Dedifferentiated amniotic fluid mesenchymal stem cell (primary cell): ENCODE measurements around the gene AKR1C2.
"Not testable (repeated sequence)": the region's sequence is repeated elsewhere in the genome, so short reads cannot be mapped to it uniquely, and the experiment has no call there.

Experiments
- DNase-seq: peaks from one replicate; pipeline ENCODE4 v3.0.0-alpha.2; 2016; ENCODE audit errors: extremely low spot score

Gene AKR1C2

DNA sequence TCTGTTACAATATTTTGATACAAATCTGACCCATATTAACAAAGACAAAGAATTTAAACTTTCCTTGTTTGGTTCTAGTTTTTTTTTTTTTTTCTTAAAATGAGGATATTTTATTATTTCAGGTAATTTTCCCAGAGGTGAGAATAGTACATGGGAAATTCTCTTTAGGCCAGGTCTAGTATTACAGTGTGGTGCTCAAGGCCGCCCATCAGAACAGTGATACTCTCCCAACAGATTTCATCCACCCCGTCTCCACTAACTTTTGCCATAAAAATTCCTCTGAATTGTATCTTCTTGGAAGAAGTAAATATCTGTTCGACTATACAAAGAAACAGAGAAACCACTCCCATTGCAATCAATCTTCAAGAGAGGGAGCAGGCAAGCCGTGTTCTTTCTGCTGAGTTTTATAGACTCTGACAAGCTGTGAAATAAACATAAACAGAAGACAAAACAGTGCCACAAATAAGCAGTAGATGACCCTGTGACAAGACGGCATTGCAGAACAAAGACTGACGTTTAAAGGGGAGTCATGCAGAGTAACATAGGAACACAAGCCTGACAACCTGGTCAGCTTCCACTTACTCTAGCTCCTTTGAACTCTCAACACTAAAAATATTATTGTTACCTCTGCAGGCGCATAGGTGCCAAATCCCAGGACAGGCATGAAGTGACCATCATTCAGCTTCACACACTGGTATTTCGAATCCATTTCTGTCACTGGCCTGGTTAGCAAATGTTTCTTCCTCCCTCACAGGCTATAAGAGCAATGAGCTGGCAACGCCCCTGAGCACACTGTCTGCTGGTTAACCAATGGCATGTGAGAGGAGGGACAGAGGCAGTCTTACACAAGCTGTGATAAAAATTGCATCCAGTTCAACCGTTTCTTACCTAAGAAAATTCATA, at the start of gene AKR1C2:
Gene AKR1C2, minus strand, starts transcription at position 731 of the 903 bp plus-strand sequence. Its CDS starts 22 bp downstream, at position 709.
- DNase-seq: not testable (repeated sequence)

DNA sequence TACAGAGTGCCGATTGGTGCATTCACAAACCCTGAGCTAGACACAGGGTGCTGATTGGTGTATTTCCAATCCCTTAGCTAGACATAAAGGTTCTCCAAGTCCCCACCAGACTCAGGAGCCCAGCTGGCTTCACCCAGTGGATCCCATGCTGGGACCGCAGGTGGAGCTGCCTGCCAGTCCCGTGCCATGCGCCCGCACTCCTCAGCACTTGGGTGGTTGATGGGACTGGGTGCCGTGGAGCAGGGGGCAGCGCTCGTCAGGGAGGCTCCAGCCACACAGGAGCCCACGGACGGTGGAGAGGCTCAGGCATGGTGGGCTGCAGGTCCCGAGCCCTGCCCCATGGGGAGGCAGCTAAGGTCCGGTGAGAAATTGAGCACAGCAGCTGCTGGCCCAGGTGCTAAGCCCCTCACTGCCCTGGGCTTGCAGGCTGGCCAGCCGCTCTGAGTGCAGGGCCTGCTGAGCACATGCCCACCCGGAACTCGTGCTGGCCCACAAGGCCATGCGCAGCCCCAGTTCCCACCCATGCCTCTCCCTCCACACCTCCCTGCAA, 49.4 kb upstream of the AKR1C2 start:
- DNase-seq: not testable (repeated sequence)

DNA sequence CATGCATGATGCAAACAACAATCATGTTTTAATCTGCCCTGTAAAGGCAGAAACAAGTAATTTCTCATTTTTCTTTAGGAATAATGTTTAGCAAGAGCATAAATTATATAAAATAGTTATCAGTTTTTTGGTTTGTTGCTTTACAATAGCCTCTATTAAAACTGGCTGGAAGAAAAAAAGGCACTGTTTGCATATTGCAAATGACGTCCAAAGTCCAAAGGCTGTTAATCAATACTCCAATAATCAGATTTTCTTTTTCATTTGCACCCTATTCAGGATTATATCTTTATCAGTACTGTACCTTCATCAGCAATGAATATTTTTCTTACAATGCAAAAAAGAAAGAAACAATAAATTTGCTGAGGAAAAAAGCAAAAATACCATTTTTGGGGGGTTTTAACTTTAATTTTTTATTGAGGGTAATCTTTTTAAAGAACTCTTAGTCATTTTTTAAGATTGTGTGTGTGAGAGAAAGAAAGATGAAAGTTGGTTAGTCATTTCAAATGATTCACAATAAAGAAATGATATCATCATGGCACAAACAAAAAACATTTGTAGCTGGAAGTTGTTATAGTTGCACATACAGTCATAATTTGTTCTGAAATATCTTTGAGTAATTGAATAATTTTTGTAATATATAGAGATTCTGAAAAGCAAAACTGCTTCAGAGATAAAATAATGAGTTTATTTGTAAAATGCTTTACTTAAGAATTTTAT, 44.4 kb upstream of the AKR1C2 start:
- DNase-seq: peak; percentile 39

DNA sequence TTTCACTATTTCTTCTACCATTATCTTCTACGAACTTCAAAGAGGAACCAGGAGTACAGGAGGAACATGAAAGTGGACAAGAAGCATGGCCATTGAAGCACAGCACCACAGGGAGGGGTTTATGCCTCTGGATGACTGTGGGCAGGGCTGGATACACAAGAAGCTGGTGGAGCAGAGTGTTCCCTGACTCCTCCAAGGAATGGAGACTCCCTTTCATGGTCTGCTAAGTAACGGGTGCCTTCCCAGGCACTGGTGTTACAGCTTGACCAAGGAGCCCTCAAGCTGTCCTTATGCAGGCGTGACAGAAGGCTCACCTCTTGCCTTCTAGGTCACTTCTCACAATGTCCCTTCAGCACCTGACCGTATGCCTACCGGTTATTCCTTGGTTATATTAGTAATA, 43.4 kb upstream of the AKR1C2 start:
- not testable (repeated sequence) for DNase-seq

DNA sequence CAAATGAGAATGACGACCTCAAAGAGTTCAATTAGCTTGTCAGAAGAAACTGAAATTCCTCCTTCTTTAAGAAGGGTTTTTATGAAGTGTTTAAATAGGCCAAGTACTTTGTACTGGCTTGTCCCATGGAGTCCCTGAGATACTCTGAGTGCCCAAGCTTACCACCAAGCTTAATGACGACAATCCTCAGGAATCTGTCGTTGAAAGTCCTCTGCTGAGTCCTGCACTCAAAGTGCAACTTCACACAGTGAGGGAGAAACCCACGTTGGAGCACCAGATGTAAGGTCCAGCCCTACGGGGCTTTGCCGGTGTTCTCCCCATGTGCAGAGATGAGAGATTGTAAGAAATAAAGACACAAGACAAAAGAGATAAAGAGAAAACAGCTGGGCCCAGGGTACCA, 42.8 kb upstream of the AKR1C2 start:
- DNase-seq: no peak

DNA sequence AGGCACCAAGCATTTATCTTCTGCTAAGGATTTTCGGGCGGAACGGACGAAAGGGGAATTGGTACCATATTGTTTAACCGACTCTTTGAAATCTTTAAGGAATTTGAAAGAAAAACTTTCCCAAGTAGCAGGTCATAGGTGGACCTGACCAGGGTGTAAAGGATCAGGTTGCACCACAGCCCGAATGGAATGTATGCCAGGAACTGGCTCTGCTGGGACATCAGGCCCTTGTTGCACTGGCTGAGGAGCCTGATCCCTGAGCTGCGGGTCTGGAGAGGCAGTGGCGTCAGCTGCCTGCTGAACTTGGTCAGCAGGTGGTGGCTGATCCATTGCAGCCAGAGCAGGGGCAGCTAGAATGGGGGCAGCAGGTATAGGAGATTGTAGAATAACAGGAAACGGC, 41.4 kb upstream of the AKR1C2 start:
- no peak for DNase-seq

DNA sequence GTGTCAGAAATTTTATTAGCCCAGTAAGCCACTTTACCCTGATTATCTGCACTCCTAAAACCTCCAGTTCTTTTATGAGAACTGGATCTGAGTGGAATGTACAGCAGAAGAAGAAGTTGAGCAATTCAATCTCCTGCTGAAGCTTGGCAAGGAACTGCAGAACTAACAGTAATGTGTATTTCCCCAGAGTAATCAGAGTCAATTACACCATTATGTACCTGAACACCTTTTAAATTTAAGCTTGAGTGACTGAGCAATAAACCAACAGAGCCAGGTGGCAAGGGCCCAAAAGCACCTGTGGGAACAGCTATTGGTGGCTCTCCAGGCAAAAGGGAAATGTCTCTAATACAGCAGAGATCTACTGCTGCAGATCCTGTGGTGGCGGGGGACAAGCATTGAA, 40.1 kb upstream of the AKR1C2 start:
- no peak for DNase-seq

DNA sequence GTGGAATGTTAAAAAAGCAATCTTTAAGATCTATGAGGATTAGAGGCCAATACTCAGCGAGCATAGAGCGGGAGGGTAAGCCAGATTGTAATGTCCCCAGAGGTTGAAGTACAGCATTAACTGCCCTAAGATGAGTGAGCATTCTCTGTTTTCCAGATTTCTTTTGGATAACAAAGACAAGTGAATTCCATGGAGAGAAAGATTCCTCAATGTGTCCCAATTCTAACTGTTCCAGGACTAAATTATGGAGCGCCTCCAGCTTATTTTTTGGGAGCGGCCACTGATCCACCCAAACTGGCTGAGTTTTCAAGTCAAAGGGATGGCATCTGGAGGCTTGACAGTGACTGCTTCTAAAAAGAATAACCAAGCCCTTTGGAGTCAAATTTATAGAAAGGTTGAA, 39.3 kb upstream of the AKR1C2 start:
- no peak for DNase-seq

DNA sequence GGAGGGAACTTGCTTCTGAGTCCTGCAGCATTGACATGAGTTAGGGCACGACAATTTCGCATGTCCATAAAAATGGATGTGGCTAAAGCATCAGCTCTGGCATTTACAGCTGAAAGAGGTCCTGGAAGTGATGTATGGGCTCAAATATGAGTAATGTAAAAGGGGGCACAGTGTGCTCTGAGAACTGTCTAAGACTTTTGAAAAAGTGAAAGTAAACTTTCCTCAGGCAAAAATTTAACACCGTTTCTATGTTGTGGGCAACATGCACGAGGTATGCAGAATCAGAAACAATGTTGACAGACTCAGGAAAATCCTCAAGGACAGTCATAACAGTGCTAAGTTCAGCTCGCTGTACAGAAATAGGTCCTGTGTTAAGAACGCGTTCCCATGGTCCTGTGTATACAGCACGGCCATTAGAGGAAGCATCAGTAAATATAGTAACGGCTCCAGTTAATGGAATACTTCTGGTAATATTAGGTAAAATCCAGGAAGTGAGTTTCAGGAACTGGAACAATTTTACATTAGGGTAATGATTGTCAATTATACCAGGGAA, 37.9 kb upstream of the AKR1C2 start:
- DNase-seq: no peak

DNA sequence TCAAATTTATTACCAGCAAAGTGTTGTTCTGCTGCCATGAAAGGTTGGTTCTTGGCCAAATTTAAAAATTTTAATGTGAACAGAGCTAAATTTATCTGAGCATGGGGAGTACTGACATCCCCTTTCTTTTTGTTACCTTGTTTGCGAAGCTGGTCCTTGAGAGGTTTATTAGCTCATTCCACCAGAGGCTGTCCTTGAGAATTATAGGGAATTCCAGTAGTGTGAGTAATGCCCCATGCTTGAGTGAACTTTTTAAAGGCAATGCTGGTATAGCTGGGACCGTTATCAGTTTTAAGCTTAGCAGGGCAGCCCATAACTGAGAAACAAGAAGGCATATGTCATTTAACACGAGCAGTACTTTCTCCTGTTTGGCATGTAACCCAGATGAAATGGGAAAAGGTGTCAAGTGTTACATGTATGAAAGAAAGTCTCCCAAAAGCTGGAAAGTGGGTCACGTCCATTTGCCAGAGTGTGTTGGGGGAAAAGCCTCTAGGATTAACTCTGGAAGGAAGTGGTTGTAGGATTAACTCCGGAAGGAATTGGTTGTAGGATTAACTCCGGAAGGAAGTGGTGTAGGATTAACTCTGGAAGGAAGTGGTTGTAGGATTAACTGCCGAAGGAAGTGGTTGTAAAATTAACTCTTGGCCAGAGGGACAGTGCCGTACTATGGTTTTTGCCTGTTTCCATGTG, 37.3 kb upstream of the AKR1C2 start:
- no peak for DNase-seq

DNA sequence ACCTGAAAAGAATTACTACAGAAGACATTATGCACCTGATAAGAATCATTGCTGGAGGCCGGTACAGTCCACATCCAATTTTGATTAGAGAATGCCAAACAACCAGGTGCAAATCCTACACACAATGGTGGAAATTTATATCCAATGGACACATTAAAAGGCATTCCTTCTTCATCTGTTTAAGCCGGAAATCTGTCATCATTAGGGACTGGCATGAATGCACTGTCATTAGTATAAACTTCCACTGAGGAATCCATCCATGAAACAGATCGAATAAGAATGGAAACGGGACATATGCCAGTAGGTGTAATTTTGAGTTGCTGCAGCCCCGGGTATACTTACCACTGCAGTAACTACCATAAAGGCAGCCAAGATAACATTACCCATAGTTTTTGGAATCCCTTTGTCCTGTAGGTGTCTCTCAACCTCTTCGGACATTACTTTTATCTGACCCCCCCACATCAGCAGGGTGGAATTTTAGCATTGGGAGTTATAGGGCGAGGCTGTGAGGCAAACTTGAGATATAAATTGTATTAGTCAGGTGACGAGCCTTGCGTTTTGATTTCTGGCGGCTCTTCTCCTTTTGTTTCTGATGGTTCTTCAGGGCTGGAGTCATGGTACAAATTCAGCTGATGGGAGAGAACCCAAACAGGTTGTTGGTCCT, 36.5 kb upstream of the AKR1C2 start:
- no peak for DNase-seq

DNA sequence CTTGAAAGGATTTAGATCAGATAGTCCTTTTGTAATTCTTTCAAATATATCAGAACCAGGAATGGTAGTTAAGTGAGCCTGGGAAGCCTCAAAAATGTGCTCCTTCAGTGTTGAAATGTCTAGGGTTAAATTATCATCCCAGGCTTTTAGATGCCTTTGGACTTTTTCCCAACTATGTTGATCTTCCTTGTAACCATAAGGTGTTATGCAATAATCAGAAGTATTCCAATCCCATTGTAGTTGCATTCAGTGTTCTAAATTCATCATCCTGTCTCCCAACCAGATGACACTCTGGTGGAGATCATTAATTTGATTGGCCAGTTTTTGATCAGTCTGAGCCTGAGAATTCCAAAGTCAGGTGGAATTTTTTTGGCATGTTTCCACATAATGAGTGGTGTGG, 35.1 kb upstream of the AKR1C2 start:
- no peak for DNase-seq

DNA sequence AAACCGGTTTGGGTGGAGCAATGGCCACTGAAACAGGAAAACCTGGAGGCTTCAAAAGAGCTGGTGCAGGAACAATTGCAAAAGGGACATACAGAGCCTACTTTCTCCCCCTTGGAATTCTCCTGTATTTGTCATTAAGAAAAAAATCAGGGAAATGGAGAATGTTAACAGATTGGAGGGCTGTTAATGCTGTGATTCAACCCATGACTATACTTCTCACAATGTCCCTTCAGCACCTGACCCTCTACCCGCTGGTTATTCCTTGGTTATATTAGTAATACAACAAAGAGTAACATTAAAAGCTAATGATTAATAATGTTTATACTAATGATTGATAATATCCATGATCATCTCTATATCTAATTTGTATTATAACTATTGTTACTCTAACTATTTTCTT, 34.4 kb upstream of the AKR1C2 start:
- no peak for DNase-seq

DNA sequence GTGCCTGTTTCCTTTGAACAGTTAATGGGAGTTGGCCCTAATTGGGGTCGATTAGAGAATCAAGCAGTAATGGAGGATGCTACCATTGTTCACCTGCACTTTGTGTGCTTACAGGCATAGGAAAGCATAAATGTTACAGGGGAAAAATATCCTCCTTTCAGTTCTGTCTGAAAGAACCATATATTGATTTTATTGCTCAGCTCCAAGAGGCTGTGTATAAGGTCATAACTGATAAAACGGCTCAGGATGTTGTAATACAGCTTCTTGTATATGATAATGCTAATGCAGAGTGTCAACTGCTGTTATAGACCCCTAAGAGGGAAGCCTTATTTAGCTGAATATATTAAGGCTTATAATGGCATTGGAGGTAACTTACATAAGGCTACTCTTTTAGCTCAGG, 32.9 kb upstream of the AKR1C2 start:
- no peak for DNase-seq

DNA sequence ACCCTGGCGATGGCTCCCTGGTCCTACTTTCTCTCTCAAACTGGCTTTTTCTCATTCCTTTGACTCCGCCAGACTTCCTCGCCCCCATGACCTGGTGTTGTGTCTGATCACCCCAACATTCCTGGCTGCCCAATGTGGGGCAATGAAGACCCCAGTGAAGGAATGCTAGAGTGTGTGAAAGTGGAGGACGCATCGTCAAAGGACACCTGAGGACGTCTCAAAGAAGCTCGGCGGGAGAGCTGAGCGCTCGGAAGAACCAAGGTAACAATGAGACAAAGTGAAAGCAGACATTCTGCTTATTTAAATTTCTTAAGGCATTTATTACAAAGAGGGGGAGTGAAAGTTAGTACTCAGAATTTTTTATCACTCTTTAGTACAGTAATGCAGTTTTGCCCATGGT, 31.7 kb upstream of the AKR1C2 start:
- DNase-seq: no peak

DNA sequence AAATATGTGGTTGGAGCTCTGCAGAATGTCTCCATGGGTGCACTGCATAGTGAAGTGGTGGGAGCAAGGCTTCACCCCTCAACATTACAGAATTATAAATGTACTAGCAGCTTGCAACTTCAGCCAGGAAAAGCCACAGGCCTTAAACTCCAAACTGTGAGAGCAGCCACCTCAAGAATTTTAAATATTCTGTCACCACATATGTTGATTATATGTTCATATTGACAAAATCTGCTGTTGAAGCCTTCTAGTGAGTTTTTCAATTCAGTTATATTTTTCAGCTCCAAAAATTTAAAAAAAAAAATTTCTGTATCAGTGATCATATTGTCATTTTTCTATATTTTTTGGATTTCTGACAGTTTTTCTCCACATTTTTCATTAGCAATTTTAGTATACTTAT, 30.9 kb upstream of the AKR1C2 start:
- DNase-seq: no peak

DNA sequence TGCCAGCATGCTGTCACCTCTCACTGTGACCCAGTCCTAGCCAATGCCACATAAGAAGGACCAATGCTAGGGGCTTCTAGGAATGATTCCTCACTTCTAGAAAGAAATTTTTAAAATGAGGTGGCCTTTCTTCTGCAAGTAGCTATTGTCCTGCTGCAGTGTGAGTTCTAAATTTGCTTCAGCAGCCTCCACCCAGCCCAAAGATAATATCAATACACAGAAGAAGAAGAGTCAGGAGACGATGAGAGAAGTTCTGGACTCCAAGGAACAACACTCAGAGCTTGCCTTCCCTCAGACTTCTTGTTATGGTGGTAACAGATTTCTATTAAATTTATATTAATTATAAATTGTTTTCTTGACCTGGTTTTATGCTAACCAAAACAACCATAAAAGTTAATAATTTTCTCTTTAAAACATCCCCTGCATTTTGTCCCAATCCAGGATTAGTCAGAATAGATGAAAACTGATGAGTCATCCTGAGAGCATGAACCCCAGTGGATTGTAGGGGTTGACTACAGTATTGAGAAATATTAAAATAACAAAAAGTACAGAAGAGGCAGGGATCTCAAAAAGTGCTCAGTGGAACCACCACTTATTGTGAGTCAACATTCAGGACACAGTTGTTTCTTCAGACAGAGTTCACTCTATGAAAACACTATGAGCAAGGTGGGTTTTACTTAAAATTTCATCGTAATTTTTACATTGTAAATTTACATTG, 29.6 kb upstream of the AKR1C2 start:
- peak; percentile 48 for DNase-seq

DNA sequence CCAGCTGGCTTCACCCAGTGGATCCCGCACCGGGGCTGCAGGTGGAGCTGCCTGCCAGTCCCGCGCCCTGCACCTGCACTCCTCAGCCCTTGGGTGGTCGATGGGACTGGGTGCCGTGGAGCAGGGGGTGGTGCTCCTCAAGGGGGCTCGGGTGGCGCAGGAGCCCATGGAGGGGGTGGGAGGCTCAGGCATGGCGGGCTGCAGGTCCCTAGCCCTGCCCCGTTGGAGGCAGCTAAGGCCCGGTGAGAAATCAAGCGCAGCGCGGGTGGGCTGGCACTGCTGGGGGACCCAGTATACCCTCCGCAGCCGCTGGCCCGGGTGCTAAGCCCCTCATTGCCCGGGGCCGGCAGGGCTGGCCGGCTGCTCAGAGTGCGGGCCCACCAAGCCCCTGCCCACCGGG, 28.8 kb upstream of the AKR1C2 start:
- not testable (repeated sequence) for DNase-seq

DNA sequence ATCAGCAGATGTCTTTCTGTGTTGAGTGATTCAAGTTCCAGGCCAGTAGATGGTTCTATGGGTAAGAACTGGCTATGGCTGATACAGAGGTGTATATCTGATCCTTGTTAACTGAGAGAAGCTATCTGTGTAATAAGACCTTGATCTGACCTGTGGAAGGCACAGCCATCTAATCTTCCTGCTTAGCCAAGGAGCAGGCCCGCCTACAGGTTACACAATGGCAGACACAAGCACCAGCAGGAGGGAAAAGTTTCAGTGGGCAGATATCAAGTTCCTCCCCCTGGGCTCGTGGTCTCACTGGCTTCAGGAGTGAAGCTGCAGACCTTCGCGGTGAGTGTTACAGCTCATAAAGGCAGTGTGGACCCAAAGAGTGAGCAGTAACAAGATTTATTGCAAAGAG, 27.9 kb upstream of the AKR1C2 start:
- DNase-seq: not testable (repeated sequence)

DNA sequence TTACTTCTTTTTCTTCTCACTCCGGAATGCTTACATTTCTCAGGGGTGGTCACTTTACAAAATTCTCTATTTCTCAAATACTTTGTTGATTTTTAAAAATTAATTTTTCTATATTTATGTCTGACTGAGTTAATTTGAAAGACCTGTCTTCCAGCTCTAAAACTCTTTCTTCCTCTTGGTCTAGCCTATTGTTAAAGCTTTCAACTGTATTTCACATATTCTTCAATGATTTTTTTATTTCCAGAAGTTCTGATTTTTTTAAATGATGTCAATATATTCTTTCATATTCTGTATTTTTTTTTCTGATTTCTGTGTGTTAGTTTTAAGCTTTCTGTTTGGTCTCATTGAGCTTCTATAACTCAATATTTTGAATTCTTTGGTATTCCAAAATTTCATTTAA, 27.3 kb upstream of the AKR1C2 start:
- no peak for DNase-seq

DNA sequence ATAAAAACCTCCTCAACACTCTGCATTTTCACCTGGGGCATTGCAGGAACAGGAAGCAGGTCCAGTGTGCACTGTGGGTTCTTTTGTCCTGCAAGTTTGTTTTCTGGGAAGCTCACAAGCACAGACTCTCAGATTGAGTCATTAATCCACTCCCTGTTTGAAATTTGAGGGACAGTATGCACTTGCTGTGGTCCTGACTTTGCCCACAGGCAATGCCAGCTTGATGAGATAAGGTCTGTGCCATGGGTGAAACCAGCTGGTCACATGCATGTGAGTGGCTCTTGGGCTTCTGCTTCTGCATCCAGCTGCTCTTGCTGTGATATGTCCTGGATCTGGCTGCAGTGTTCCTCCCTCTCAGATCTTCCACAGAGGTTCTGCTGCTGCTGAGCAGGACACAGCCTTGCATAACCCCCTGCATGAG, 21.8 kb upstream of the AKR1C2 start:
- not testable (repeated sequence) for DNase-seq
